Activated T-cell treated with anti-CD3 and anti-CD28 coated beads, Interleukin-2, amount 50 U/mL, for 4 hours (primary cell): ENCODE results near the gene APLN. TPM values are rescaled to one million over a fixed set of nuclear protein-coding genes. Genes with fewer than 3 reads are reported as not detected.

Experiments
- ATAC-seq, 2 donors: fragments of 200-7000 bp; cut with Tn5 transposase; one replicate each; pipeline ENCODE4 v1.10.0; 2021
- DNase-seq: peaks from one replicate; pipeline ENCODE4 v3.0.0-alpha.2; 2020
- H3K27me3 Mint-ChIP-seq: one replicate; pipeline ENCODE4 v1.8.0; 2021; ENCODE audit warnings: low read depth, mixed read lengths
- H3K36me3 Mint-ChIP-seq: one replicate; pipeline ENCODE4 v1.8.0; 2022; ENCODE audit warnings: mixed read lengths; ENCODE audit not compliant: insufficient read depth
- H3K4me1 Mint-ChIP-seq: one replicate; pipeline ENCODE4 v1.8.0; 2021; ENCODE audit warnings: low read depth, mixed read lengths
- H3K4me3 Mint-ChIP-seq: one replicate; pipeline ENCODE4 v1.8.0; 2021; ENCODE audit warnings: mild to moderate bottlenecking, moderate library complexity, mixed read lengths
- H3K9me3 Mint-ChIP-seq: one replicate; pipeline ENCODE4 v1.8.0; 2021; ENCODE audit warnings: mixed read lengths
- total RNA-seq, 3 donors: library from RNA; stranded (reverse); gene quantifications; one replicate each; pipeline ENCODE4 v1.2.1, GENCODE V29; 2021

Gene APLN
- total RNA-seq, 3 donors from 2014 or later, result 0.11 to 0.18 (median 0.11) TPM

- no peaks in the 10 kb centered on the region for H3K36me3 Mint-ChIP-seq
- ATAC-seq (no peak), DNase-seq (no peak)
- H3K27me3 Mint-ChIP-seq, result peaks cover 16% of the 10 kb centered on the region
- no peak overlapping the region for H3K4me3 Mint-ChIP-seq
- H3K4me1 Mint-ChIP-seq, result peaks cover 7% of the 10 kb centered on the region
- H3K9me3 Mint-ChIP-seq, result no peaks in the 10 kb centered on the region
Observed at GRCh38 chrX:129652565-129653169, 2.1 kb downstream of the APLN start.

GRCh38 chrX:129651756-129652564 lies 2.8 kb downstream of the APLN start:
- DNase-seq (no peak), ATAC-seq (no peak)
- Mint-ChIP-seq H3K9me3 (no peaks in the 10 kb centered on the region), H3K36me3 (no peaks in the 10 kb centered on the region), H3K4me1 (peaks cover 7% of the 10 kb centered on the region), H3K27me3 (peaks cover 16% of the 10 kb centered on the region), H3K4me3 (no peak overlapping the region)

- Mint-ChIP-seq H3K4me3 (no peak overlapping the region), H3K36me3 (no peaks in the 10 kb centered on the region), H3K4me1 (peaks cover 7% of the 10 kb centered on the region), H3K27me3 (peaks cover 15% of the 10 kb centered on the region), H3K9me3 (no peaks in the 10 kb centered on the region)
- ATAC-seq, result no peak
- no peak for DNase-seq
Observed at GRCh38 chrX:129650821-129651510, 3.8 kb downstream of the APLN start.

GRCh38 chrX:129650183-129650689 lies 4.5 kb downstream of the APLN start:
- Mint-ChIP-seq H3K4me3 (no peak overlapping the region), H3K27me3 (peaks cover 7% of the 10 kb centered on the region), H3K9me3 (no peaks in the 10 kb centered on the region), H3K4me1 (no peaks in the 10 kb centered on the region), H3K36me3 (no peaks in the 10 kb centered on the region)
- DNase-seq (no peak), ATAC-seq (no peak)

- Mint-ChIP-seq H3K4me3 (no peak overlapping the region), H3K4me1 (no peaks in the 10 kb centered on the region)
- ATAC-seq, result no peak
Observed at GRCh38 chrX:129649268-129650182, 5.2 kb downstream of the APLN start.

GRCh38 chrX:129648514-129649267 lies 6.1 kb downstream of the APLN start:
- Mint-ChIP-seq H3K9me3 (no peaks in the 10 kb centered on the region), H3K27me3 (peaks cover 5% of the 10 kb centered on the region), H3K4me1 (no peaks in the 10 kb centered on the region), H3K36me3 (no peaks in the 10 kb centered on the region), H3K4me3 (no peak overlapping the region)
- no peak for DNase-seq
- ATAC-seq, result no peak

More at GRCh38 chrX:129649268-129650182, 5.2 kb downstream of the APLN start:
- Mint-ChIP-seq H3K27me3 (peaks cover 5% of the 10 kb centered on the region), H3K36me3 (no peaks in the 10 kb centered on the region), H3K9me3 (no peaks in the 10 kb centered on the region)
- no peak for DNase-seq

GRCh38 chrX:129647418-129648410 lies 7.0 kb downstream of the APLN start:
- Mint-ChIP-seq H3K9me3 (no peaks in the 10 kb centered on the region), H3K4me3 (no peak overlapping the region), H3K36me3 (no peaks in the 10 kb centered on the region), H3K4me1 (no peaks in the 10 kb centered on the region), H3K27me3 (peaks cover 2% of the 10 kb centered on the region)
- no peak for DNase-seq
- no peak for ATAC-seq

- no peaks in the 10 kb centered on the region for H3K4me1 Mint-ChIP-seq
- ATAC-seq, result no peak
- no peak overlapping the region for H3K4me3 Mint-ChIP-seq
- H3K36me3 Mint-ChIP-seq, result no peaks in the 10 kb centered on the region
- peaks cover 2% of the 10 kb centered on the region for H3K27me3 Mint-ChIP-seq
- DNase-seq, result no peak
- no peaks in the 10 kb centered on the region for H3K9me3 Mint-ChIP-seq
Observed at GRCh38 chrX:129646566-129647417, 8.0 kb downstream of the APLN start.

- Mint-ChIP-seq H3K9me3 (no peaks in the 10 kb centered on the region), H3K27me3 (no peaks in the 10 kb centered on the region), H3K4me3 (no peak overlapping the region), H3K36me3 (no peaks in the 10 kb centered on the region), H3K4me1 (no peaks in the 10 kb centered on the region)
- ATAC-seq (no peak), DNase-seq (no peak)
Observed at GRCh38 chrX:129642641-129643040, 12.1 kb downstream of the APLN start.

- no peak for DNase-seq
- H3K9me3 Mint-ChIP-seq, result no peaks in the 10 kb centered on the region
- H3K4me1 Mint-ChIP-seq, result no peaks in the 10 kb centered on the region
Observed at GRCh38 chrX:129641941-129642340, 12.8 kb downstream of the APLN start.

GRCh38 chrX:129641469-129641868 lies 13.3 kb downstream of the APLN start:
- Mint-ChIP-seq H3K4me1 (no peaks in the 10 kb centered on the region), H3K9me3 (no peaks in the 10 kb centered on the region), H3K27me3 (no peaks in the 10 kb centered on the region), H3K36me3 (no peaks in the 10 kb centered on the region), H3K4me3 (no peak overlapping the region)
- no peak for ATAC-seq
- DNase-seq, result no peak

More at GRCh38 chrX:129641941-129642340, 12.8 kb downstream of the APLN start:
- Mint-ChIP-seq H3K27me3 (no peaks in the 10 kb centered on the region), H3K36me3 (no peaks in the 10 kb centered on the region), H3K4me3 (no peak overlapping the region)
- ATAC-seq, result no peak

- ATAC-seq (no peak), DNase-seq (no peak)
- Mint-ChIP-seq H3K9me3 (no peaks in the 10 kb centered on the region), H3K4me1 (no peaks in the 10 kb centered on the region), H3K36me3 (no peaks in the 10 kb centered on the region), H3K27me3 (no peaks in the 10 kb centered on the region), H3K4me3 (no peak overlapping the region)
Observed at GRCh38 chrX:129640737-129641136, 14.0 kb downstream of the APLN start.
